Measurements from ENCODE around the gene HEATR5B. TPM values are rescaled to one million over a fixed set of nuclear protein-coding genes. Genes with fewer than 3 reads are reported as not detected.
"Not testable (repeated sequence)": the region's sequence is repeated elsewhere in the genome, so short reads cannot be mapped to it uniquely, and the experiment has no call there.

Gene HEATR5B
- total and polyA plus RNA-seq, 2 experiments from 2014 or later: 5.5 to 12.1 TPM

GRCh38 chr2:36981911-36982310 lies 102.3 kb downstream of the HEATR5B start:
- no peaks in the 10 kb centered on the region for H3K4me1 ChIP-seq (ENCODE audit: low read depth)
- H3K27me3 ChIP-seq: no peaks in the 10 kb centered on the region

GRCh38 chr2:36979007-36979406 lies 105.2 kb downstream of the HEATR5B start:
- H3K27me3 ChIP-seq; H3K27ac ChIP-seq; DNase-seq (ENCODE audit: low read depth in 1 of 2, low spot score in 1 of 2); H3K9me3 ChIP-seq (ENCODE audit: low read depth); H3K4me3 ChIP-seq; H3K4me1 ChIP-seq (ENCODE audit: low read depth): not testable (repeated sequence)
- peaks cover 10% of the 10 kb centered on the region for H3K36me3 ChIP-seq

More at GRCh38 chr2:36981911-36982310, 102.3 kb downstream of the HEATR5B start:
- no peak for DNase-seq (ENCODE audit: low read depth in 1 of 2, low spot score in 1 of 2)
- Histone ChIP-seq H3K27ac (no peak overlapping the region), H3K9me3 (ENCODE audit: low read depth) (no peaks in the 10 kb centered on the region), H3K4me3 (no peak overlapping the region), H3K36me3 (peaks cover 10% of the 10 kb centered on the region)
- TF ChIP-seq CTCF (IDR thresholded peaks at IDR 0.05; ENCODE audit: low read depth, low read length): no peak

GRCh38 chr2:36976065-36976464 lies 108.1 kb downstream of the HEATR5B start:
- no peaks in the 10 kb centered on the region for H3K9me3 ChIP-seq (ENCODE audit: low read depth)
- H3K4me3 ChIP-seq: no peak overlapping the region
- H3K27me3 ChIP-seq: no peaks in the 10 kb centered on the region
- no peak for TF ChIP-seq CTCF (IDR thresholded peaks at IDR 0.05; ENCODE audit: low read depth, low read length)
- peaks cover 8% of the 10 kb centered on the region for H3K36me3 ChIP-seq
- DNase-seq (ENCODE audit: low read depth in 1 of 2, low spot score in 1 of 2): no peak
- no peak overlapping the region for H3K27ac ChIP-seq
- H3K4me1 ChIP-seq (ENCODE audit: low read depth): peaks cover 9% of the 10 kb centered on the region

- no peak for DNase-seq (ENCODE audit: low read depth in 1 of 2, low spot score in 1 of 2)
- Histone ChIP-seq H3K4me3 (no peak overlapping the region), H3K36me3 (peaks cover under 1% of the 10 kb centered on the region), H3K27me3 (no peaks in the 10 kb centered on the region), H3K4me1 (ENCODE audit: low read depth) (peaks cover 9% of the 10 kb centered on the region), H3K27ac (no peak overlapping the region), H3K9me3 (ENCODE audit: low read depth) (no peaks in the 10 kb centered on the region)
- no peak for TF ChIP-seq CTCF (IDR thresholded peaks at IDR 0.05; ENCODE audit: low read depth, low read length)
Observed at GRCh38 chr2:36975306-36975705, 108.9 kb downstream of the HEATR5B start.

- peaks cover 9% of the 10 kb centered on the region for H3K4me1 ChIP-seq (ENCODE audit: low read depth)
- no peak for TF ChIP-seq CTCF (IDR thresholded peaks at IDR 0.05; ENCODE audit: low read depth, low read length)
- no peaks in the 10 kb centered on the region for H3K36me3 ChIP-seq
- no peaks in the 10 kb centered on the region for H3K9me3 ChIP-seq (ENCODE audit: low read depth)
- H3K4me3 ChIP-seq: no peak overlapping the region
- DNase-seq (ENCODE audit: low read depth in 1 of 2, low spot score in 1 of 2): peak in 1 of 2 donors; percentile 42
- H3K27ac ChIP-seq: no peak overlapping the region
- H3K27me3 ChIP-seq: no peaks in the 10 kb centered on the region
Observed at GRCh38 chr2:36973320-36973719, 110.9 kb downstream of the HEATR5B start.

- no peak for TF ChIP-seq CTCF (IDR thresholded peaks at IDR 0.05; ENCODE audit: low read depth, low read length)
- Histone ChIP-seq H3K27ac (no peak overlapping the region), H3K36me3 (no peaks in the 10 kb centered on the region), H3K9me3 (ENCODE audit: low read depth) (no peaks in the 10 kb centered on the region), H3K27me3 (no peaks in the 10 kb centered on the region), H3K4me1 (ENCODE audit: low read depth) (peaks cover 14% of the 10 kb centered on the region), H3K4me3 (no peak overlapping the region)
- DNase-seq (ENCODE audit: low read depth in 1 of 2, low spot score in 1 of 2): no peak
Observed at GRCh38 chr2:36971990-36972389, 112.2 kb downstream of the HEATR5B start.
